NCI-H187 treated with DMSO at 0.1 percent for 48 hours (cell line): Measurements from ENCODE around the gene OTC.

ENCODE experiments used
- DNase-seq: peaks from one replicate; lab custom pipeline; 2025; lab: John Stamatoyannopoulos, UW

The OTC gene

DNA sequence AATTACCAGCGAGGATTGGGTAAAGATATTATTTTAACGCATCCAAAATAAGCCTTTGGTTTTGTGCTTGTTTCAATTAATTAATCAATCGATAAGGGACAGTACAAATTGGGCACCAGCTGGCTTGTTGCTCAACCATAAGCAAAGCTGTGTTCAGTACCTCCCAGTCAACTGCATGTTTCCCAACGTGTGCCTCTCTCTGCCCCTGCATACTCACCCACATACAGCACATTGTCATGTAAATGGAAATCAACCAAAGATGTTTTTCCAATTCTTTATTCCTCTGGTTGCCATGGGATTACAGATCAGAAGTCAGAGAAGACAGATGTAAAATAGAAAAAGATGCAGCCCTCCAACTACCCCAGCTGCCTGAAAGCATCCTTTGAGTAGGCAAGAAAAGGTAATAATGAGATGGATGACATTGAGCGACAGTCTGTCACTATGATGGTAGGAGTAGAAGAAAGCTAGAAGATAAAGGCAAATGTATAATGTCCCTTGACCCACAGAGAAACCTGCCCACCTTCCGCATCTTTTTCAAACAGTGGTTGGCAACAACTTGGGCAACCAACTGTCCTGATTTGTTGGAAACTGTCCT, 116.3 kb downstream of the OTC start:
- no peak for DNase-seq
